GM12878 (cell line): Measurements from ENCODE around the gene RAMP2. TPM values are rescaled to one million over a fixed set of nuclear protein-coding genes. Genes with fewer than 3 reads are reported as not detected.
A peak's percentile ranks its signal among the peaks of the same experiment; 100 is the strongest.

Experiments used
- POLR2AphosphoS5 ChIP-seq: IDR thresholded peaks from 2 replicates; pipeline ENCODE4 v1.6.1; 2011; ENCODE audit warnings: mild to moderate bottlenecking, low read length, inconsistent platforms
- SIX5 ChIP-seq: IDR thresholded peaks from 2 replicates; pipeline ENCODE4 v1.6.1; 2011; ENCODE audit warnings: mild to moderate bottlenecking, low read depth, low read length, moderate library complexity; ENCODE audit not compliant: severe bottlenecking
- polyA plus RNA-seq, 11 experiments: library from polyadenylated mRNA; depleted of rRNA in 4 of 11; unstranded in 6 of 11; stranded (reverse) in 5 of 11; fragments of >200 nt; fragmentation: Nextera tagmentation in 4 of 11; fragmentation: Illumina TruSeq in 1 of 11; extraction: Ambion mirVana in 4 of 11; extraction: Trizol in 1 of 11; gene quantifications; 1 replicate in 1 of 11; 2 replicates in 10 of 11; pipeline versions ENCODE4 v1.2.1 to v1.2.3, GENCODE V29; 2011 to 2016; ENCODE audit warnings: inconsistent platforms in 2 of 11, missing spikeins in 2 of 11, low read depth in 1 of 11
- total RNA-seq, 4 experiments: library from RNA; depleted of rRNA in 3 of 4; stranded (reverse); fragments of >200 nt in 3 of 4; fragmentation: Illumina TruSeq in 1 of 4; extraction: Trizol in 1 of 4; gene quantifications; 2 replicates each; pipeline versions ENCODE4 v1.2.1 to v1.2.3, GENCODE V29; 2013 to 2021
- TF ChIP-seq, protein P1 (sequence below): fragments of 450-650 bp; IDR thresholded peaks from 2 replicates; pipeline ENCODE4 v1.6.1; 2017; ENCODE audit warnings: mild to moderate bottlenecking, moderate library complexity
- TF ChIP-seq, protein P2 (sequence below): fragments of 450-650 bp; IDR thresholded peaks from 2 replicates; pipeline ENCODE4 v1.6.1; 2018; ENCODE audit warnings: borderline replicate concordance, mild to moderate bottlenecking; ENCODE audit not compliant: partially characterized antibody
- TF ChIP-seq, protein P3 (sequence below): fragments of 450-650 bp; IDR thresholded peaks from 2 replicates; pipeline ENCODE4 v1.6.1; 2014; ENCODE audit warnings: mild to moderate bottlenecking

The RAMP2 gene
- total and polyA plus RNA-seq, 10 of the 15 experiments (the other 5 are each of a cell fraction or from before 2014, with no cell fraction given), result 0.14 to 0.32 (median 0.21) TPM; not detected in 4

DNA sequence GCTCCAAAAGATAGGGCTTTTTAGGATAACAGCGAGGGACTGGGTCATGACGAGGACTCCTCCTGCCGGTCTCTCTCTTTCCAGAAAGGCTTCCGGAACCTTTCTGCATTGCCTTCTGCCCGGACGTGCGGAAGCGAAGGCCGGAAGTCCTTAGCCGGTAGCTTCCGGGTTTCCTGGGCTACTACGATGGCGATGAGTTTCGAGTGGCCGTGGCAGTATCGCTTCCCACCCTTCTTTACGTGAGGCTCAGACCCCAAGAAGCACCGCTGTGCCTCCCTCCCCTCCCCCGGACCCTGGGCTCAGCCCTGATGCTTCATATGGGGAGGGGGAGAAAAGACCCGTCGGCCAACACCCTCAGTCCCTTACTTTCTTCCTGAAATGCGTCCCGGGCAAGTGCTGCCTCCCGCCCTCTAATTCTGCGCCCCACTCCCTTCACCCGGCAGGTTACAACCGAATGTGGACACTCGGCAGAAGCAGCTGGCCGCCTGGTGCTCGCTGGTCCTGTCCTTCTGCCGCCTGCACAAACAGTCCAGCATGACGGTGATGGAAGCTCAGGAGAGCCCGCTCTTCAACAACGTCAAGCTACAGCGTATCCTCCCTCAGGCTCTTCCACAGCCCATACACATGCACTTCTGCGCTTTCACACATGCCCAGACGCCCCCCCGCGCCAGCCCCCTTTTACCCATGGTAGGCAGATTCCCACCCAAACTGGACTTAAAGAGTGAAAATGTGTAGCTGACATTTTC is 12.4 kb downstream of the RAMP2 start, which contains the start of gene VPS25 (continued):
- TF ChIP-seq, protein P1, sequence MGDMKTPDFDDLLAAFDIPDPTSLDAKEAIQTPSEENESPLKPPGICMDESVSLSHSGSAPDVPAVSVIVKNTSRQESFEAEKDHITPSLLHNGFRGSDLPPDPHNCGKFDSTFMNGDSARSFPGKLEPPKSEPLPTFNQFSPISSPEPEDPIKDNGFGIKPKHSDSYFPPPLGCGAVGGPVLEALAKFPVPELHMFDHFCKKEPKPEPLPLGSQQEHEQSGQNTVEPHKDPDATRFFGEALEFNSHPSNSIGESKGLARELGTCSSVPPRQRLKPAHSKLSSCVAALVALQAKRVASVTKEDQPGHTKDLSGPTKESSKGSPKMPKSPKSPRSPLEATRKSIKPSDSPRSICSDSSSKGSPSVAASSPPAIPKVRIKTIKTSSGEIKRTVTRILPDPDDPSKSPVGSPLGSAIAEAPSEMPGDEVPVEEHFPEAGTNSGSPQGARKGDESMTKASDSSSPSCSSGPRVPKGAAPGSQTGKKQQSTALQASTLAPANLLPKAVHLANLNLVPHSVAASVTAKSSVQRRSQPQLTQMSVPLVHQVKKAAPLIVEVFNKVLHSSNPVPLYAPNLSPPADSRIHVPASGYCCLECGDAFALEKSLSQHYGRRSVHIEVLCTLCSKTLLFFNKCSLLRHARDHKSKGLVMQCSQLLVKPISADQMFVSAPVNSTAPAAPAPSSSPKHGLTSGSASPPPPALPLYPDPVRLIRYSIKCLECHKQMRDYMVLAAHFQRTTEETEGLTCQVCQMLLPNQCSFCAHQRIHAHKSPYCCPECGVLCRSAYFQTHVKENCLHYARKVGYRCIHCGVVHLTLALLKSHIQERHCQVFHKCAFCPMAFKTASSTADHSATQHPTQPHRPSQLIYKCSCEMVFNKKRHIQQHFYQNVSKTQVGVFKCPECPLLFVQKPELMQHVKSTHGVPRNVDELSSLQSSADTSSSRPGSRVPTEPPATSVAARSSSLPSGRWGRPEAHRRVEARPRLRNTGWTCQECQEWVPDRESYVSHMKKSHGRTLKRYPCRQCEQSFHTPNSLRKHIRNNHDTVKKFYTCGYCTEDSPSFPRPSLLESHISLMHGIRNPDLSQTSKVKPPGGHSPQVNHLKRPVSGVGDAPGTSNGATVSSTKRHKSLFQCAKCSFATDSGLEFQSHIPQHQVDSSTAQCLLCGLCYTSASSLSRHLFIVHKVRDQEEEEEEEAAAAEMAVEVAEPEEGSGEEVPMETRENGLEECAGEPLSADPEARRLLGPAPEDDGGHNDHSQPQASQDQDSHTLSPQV, result no peak
- TF ChIP-seq, protein P2, sequence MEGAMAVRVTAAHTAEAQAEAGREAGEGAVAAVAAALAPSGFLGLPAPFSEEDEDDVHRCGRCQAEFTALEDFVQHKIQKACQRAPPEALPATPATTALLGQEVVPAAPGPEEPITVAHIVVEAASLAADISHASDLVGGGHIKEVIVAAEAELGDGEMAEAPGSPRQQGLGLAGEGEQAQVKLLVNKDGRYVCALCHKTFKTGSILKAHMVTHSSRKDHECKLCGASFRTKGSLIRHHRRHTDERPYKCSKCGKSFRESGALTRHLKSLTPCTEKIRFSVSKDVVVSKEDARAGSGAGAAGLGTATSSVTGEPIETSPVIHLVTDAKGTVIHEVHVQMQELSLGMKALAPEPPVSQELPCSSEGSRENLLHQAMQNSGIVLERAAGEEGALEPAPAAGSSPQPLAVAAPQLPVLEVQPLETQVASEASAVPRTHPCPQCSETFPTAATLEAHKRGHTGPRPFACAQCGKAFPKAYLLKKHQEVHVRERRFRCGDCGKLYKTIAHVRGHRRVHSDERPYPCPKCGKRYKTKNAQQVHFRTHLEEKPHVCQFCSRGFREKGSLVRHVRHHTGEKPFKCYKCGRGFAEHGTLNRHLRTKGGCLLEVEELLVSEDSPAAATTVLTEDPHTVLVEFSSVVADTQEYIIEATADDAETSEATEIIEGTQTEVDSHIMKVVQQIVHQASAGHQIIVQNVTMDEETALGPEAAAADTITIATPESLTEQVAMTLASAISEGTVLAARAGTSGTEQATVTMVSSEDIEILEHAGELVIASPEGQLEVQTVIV, result peak; percentile 79
- TF ChIP-seq, protein P3, sequence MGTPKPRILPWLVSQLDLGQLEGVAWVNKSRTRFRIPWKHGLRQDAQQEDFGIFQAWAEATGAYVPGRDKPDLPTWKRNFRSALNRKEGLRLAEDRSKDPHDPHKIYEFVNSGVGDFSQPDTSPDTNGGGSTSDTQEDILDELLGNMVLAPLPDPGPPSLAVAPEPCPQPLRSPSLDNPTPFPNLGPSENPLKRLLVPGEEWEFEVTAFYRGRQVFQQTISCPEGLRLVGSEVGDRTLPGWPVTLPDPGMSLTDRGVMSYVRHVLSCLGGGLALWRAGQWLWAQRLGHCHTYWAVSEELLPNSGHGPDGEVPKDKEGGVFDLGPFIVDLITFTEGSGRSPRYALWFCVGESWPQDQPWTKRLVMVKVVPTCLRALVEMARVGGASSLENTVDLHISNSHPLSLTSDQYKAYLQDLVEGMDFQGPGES, result peak; percentile 34; the same call in 1 of the 2 replicates
- TF ChIP-seq POLR2AphosphoS5 (peak; percentile 98), SIX5 (peak; percentile 63)
